Lower leg skin (tissue), 3 donors: ENCODE data around the gene CADM1.

Experiments
- CTCF ChIP-seq, 3 donors: fragments of 450-650 bp; IDR thresholded peaks; one replicate each; pipeline ENCODE4 v1.5.1; 2016; ENCODE audit warnings: antibody characterized with exemption in 3 of 3, mild to moderate bottlenecking in 3 of 3, moderate library complexity in 2 of 3
- POLR2A ChIP-seq, 2 donors: fragments of 450-650 bp; IDR thresholded peaks; one replicate each; pipeline ENCODE4 v1.6.1; 2016 to 2017; ENCODE audit warnings: antibody characterized with exemption in 2 of 2, mild to moderate bottlenecking in 1 of 2, moderate library complexity in 1 of 2

GRCh38 chr11:115304774-115305472 lies 199.3 kb downstream of the CADM1 start:
- TF ChIP-seq CTCF (IDR thresholded peaks at IDR 0.05) (no peak), POLR2A (IDR thresholded peaks at IDR 0.05) (no peak)
